DND-41 (cell line): ENCODE measurements around the gene ACR.

Source experiments
- EZH2 ChIP-seq: IDR thresholded peaks from 3 replicates; pipeline ENCODE4 v1.6.1; 2012; ENCODE audit warnings: borderline replicate concordance, low read depth, mild to moderate bottlenecking, moderate library complexity, low read length, inconsistent platforms; ENCODE audit not compliant: severe bottlenecking
- TF ChIP-seq, protein P1 (sequence below): IDR thresholded peaks from 2 replicates; pipeline ENCODE4 v1.5.1; 2012; ENCODE audit warnings: borderline replicate concordance, low read length, moderate library complexity, mild to moderate bottlenecking; ENCODE audit not compliant: poor library complexity, severe bottlenecking; ENCODE audit errors: extremely low read depth

DNA sequence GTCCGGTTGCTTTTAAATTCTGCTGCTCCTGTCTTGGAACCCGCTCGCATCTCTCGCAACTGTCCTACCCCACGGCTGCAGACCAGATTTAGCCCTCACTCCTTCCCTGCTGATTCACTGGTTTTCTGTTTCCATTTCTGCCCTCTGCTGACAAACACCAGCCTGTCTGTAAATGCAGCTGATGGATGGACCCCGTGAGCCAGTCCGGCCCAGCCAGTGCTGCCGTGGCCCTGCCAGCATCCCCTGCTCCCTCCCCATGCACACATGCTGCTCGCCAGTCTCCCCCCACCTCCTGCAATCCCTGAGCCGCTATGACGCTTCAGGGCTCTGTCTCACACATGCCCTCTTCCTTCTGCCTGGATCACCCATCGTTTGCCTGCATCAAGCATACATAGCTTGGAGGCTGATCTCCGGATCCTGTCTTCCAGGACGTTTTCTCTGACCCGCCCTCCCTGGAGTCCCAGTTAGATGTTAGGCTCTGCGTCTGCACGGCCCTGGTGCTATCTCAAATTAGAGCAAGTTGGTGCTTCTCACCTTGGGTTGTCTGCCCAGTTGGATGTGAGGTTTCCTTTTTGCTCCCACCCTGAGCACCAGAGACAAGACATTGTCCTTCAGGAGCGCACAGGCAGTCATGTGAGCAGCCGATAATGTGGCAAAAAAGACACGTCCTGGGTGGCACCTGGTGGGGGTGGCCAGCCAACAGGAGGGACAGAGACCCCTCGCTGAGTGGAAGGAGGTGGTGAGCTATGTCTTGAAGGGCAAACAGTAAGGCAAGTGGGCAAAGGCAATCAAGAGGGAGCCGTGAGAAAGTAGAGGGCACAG, 4.3 kb upstream of the ACR start:
- TF ChIP-seq, protein P1, sequence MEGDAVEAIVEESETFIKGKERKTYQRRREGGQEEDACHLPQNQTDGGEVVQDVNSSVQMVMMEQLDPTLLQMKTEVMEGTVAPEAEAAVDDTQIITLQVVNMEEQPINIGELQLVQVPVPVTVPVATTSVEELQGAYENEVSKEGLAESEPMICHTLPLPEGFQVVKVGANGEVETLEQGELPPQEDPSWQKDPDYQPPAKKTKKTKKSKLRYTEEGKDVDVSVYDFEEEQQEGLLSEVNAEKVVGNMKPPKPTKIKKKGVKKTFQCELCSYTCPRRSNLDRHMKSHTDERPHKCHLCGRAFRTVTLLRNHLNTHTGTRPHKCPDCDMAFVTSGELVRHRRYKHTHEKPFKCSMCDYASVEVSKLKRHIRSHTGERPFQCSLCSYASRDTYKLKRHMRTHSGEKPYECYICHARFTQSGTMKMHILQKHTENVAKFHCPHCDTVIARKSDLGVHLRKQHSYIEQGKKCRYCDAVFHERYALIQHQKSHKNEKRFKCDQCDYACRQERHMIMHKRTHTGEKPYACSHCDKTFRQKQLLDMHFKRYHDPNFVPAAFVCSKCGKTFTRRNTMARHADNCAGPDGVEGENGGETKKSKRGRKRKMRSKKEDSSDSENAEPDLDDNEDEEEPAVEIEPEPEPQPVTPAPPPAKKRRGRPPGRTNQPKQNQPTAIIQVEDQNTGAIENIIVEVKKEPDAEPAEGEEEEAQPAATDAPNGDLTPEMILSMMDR: no peak
- TF ChIP-seq EZH2: no peak
